Effector memory CD8-positive, alpha-beta T cell (primary cell): Measurements from ENCODE around the gene FKBP15.

ENCODE experiments used
- ATAC-seq: fragments of 150-1000 bp; cut with Tn5 transposase; replicated peaks from 2 replicates; pipeline ENCODE4 v1.10.0; 2021; ENCODE audit warnings: mild to moderate bottlenecking, moderate library complexity
- DNase-seq, 3 experiments: peaks; one replicate each; pipeline ENCODE4 v3.0.0; 2021
- H3K27ac Mint-ChIP-seq, 2 donors: one replicate each; pipeline ENCODE4 v1.8.0; 2022; ENCODE audit warnings: mild to moderate bottlenecking in 2 of 2, mixed read lengths in 2 of 2, moderate library complexity in 2 of 2
- H3K27me3 Mint-ChIP-seq, 2 donors: one replicate each; pipeline ENCODE4 v1.8.0; 2022; ENCODE audit warnings: mixed read lengths in 2 of 2
- H3K36me3 Mint-ChIP-seq: one replicate; pipeline ENCODE4 v1.8.0; 2022; ENCODE audit warnings: mild to moderate bottlenecking, moderate library complexity, mixed read lengths; ENCODE audit not compliant: insufficient read depth
- H3K4me1 Mint-ChIP-seq, 2 donors: one replicate each; pipeline ENCODE4 v1.8.0; 2022; ENCODE audit warnings: low read depth in 2 of 2, mixed read lengths in 2 of 2
- H3K4me3 Mint-ChIP-seq, 2 donors: one replicate each; pipeline ENCODE4 v1.8.0; 2022; ENCODE audit warnings: mild to moderate bottlenecking in 2 of 2, mixed read lengths in 2 of 2, moderate library complexity in 2 of 2
- H3K9me3 Mint-ChIP-seq, 2 donors: one replicate each; pipeline ENCODE4 v1.8.0; 2022; ENCODE audit warnings: mixed read lengths in 2 of 2

FKBP15 gene

DNA sequence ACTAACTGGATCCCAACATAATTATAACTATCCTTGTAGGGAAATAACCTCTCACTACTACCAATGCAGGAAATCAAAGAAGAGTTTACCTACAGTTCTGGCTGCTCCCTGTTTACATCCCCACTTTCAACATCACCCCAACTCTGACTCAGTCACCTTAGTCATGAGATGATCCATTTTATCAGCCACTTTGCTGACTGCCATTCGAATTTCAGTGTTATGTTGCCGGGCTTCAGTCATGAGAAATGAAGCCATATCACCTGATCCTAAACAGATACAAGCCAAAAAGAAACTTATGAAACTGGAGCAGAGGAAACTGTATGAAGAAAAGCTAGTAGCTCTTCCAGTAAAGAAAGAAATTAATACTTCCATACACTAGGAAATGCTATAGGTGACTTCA is 36.5 kb downstream of the FKBP15 start:
- ATAC-seq (no peak), DNase-seq (no peak)
- Mint-ChIP-seq H3K4me3 (no peak overlapping the region), H3K4me1 (no peaks in the 10 kb centered on the region), H3K27me3 (no peaks in the 10 kb centered on the region), H3K36me3 (peaks cover 60% of the 10 kb centered on the region), H3K27ac (no peak overlapping the region), H3K9me3 (no peaks in the 10 kb centered on the region)

DNA sequence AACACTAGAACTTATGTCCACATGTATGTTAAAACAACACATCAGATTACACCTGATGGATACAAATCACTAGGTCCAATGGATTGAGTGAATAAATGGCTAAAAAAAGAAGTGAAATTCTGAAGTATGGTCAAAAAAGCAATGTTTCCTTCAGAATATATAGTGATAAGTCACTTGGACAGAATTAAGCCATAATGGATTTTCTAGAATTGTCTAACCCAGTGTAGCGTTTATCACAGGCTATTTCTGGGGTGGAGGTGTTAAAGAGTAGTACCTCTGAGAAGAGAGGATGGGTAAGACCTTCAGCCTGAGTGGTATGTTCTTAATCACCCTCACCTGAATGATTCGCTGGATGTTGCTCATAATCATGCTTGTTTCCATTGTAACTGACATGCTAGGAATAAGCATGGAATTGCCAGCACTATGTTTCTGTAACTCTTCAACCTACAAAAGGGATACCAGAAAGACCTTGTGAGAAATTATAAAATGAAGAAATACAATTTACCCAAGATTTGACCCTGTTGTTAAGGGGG is 37.1 kb downstream of the FKBP15 start:
- H3K27me3 Mint-ChIP-seq, result no peaks in the 10 kb centered on the region
- no peak overlapping the region for H3K4me3 Mint-ChIP-seq
- no peak overlapping the region for H3K27ac Mint-ChIP-seq
- no peaks in the 10 kb centered on the region for H3K9me3 Mint-ChIP-seq
- ATAC-seq (no peak), DNase-seq (no peak)
- H3K36me3 Mint-ChIP-seq, result peaks cover 65% of the 10 kb centered on the region
- H3K4me1 Mint-ChIP-seq, result no peaks in the 10 kb centered on the region

DNA sequence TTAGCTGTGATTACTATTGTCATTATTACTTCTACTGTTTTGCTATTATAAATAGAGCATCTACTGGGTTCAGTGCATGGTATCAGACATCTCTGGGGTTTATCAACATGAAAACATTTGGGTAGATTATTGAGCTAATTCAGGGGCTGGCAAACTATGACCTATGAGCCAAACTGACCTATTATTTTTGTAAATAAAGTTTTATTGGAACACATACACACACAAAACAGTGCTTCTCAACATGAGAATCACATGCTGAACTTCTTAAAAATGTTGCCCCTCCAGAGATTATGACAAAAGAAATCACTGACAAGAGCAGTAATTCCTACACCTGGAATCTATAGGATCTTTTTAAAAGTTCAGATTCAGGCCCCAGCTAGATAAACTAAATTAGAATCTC is 39.9 kb downstream of the FKBP15 start:
- Mint-ChIP-seq H3K27me3 (no peaks in the 10 kb centered on the region), H3K9me3 (no peaks in the 10 kb centered on the region), H3K27ac (peak overlapping the region in 1 of 2 donors; percentile 11), H3K4me3 (no peak overlapping the region), H3K4me1 (no peaks in the 10 kb centered on the region), H3K36me3 (peaks cover 72% of the 10 kb centered on the region)
- ATAC-seq (no peak), DNase-seq (no peak)

DNA sequence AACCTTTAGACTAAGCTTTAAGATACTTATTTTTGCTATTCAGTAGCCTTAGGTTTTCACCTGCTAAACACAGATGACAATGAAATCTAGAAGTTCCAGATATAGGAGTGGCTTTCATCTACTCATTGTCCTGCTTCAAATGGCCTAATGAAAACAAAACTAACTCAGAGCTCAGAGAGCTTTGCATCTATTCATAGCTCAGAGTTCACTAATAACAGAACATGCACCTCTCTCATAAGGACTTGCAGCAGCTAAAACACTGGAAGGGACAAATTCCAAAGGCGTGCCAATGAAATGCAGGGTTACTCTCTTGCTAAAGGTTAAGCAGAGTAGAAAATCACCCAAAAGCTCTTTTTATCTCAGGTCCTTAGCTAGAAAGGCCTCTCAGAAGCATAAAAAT is 41.2 kb downstream of the FKBP15 start:
- Mint-ChIP-seq H3K36me3 (peaks cover 72% of the 10 kb centered on the region), H3K9me3 (no peaks in the 10 kb centered on the region), H3K27ac (no peak overlapping the region), H3K4me1 (no peaks in the 10 kb centered on the region), H3K4me3 (no peak overlapping the region), H3K27me3 (no peaks in the 10 kb centered on the region)
- DNase-seq (no peak), ATAC-seq (no peak)

DNA sequence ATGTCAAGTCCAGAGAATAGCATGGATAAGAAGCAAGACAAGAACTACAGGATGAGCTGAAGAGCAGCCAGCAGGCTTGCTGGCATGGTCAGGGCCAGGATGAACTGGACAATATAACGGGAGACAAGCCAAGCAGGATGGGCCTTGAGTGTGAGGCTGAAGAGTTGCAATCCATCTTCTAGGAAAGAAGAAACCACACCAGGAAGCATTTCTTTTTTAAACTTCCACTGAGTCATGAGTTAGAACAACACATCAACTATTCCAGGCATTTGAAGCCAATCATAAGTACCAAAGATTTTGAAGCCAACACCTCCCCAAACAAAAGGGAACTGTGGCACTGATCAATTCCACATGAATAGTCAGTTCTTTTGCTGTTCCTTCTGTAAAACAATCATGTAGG is 43.0 kb downstream of the FKBP15 start:
- DNase-seq, result no peak
- ATAC-seq, result no peak
- peak overlapping the region; percentile 15 to 36 for H3K27ac Mint-ChIP-seq
- no peaks in the 10 kb centered on the region for H3K27me3 Mint-ChIP-seq
- no peaks in the 10 kb centered on the region for H3K4me1 Mint-ChIP-seq
- H3K36me3 Mint-ChIP-seq, result peaks cover 78% of the 10 kb centered on the region
- no peaks in the 10 kb centered on the region for H3K9me3 Mint-ChIP-seq
- H3K4me3 Mint-ChIP-seq, result no peak overlapping the region

DNA sequence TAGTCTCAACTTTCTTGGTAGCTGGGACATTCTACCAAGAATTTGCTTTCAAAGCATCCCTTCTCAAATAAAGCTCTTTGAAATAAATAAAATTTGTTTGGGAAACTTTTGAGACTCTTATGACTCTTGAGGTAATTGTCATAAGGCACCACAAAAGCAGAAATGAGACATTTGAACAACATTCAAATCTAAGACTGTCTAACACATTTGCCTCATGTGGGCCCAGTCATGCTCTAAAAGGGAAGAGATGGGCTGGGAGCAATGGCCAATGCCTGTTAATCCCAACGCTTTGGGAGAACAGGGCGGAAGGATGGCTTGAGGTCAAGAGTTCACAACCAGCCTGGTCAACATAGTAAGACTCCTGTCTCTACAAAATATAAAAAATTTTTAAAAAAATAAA is 43.8 kb downstream of the FKBP15 start:
- ATAC-seq, result no peak
- H3K36me3 Mint-ChIP-seq, result peaks cover 79% of the 10 kb centered on the region

DNA sequence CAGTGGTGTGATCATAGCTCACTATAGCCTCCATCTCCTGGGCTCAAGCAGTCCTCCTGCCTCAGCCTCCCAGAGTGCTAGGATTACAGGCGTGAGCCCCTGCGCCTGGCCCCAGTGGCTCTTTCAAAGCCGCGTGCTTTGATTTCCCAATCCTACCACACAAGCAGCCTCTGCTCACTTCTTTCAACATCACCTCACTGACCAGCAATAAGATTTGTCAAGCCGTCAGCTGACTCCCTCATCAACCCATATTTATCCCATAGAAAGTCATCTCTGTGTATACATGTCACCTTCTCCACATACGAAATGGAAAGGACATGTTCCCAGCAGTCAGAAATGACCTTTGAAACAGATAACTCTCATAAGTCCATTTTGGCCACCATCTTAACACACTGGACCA is 44.3 kb downstream of the FKBP15 start:
- peaks cover 0 to 2% of the 10 kb centered on the region in 2 donors for H3K9me3 Mint-ChIP-seq
- H3K4me3 Mint-ChIP-seq, result no peak overlapping the region
- DNase-seq (no peak), ATAC-seq (no peak)
- H3K27ac Mint-ChIP-seq, result no peak overlapping the region
- H3K36me3 Mint-ChIP-seq, result peaks cover 76% of the 10 kb centered on the region
- H3K27me3 Mint-ChIP-seq, result no peaks in the 10 kb centered on the region
- no peaks in the 10 kb centered on the region for H3K4me1 Mint-ChIP-seq

More for the DNA sequence above, 43.8 kb downstream of the FKBP15 start:
- DNase-seq, result no peak
- Mint-ChIP-seq H3K9me3 (peaks cover 0 to 2% of the 10 kb centered on the region in 2 donors), H3K27ac (peak overlapping the region in 1 of 2 donors; percentile 15), H3K27me3 (no peaks in the 10 kb centered on the region), H3K4me3 (no peak overlapping the region), H3K4me1 (no peaks in the 10 kb centered on the region)

DNA sequence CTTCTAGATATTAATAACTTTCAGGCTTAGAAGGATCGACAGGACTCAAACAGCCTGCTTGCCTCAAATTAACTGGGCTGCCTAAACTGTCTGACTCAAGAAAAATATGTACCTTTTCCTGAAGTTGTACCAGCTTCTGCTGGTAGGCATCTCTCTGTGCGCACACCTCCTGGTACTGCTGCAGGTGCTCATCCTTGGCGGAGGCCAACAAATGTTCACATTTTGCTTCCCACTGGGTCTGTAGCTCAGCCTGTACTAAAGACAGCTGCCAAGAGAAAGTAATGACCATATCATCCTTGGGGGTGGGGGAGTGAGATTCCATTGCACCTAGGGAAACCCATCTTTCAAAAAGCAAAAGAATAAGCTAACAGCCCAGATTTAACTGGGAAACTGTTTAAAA is 47.7 kb downstream of the FKBP15 start:
- no peak overlapping the region for H3K4me3 Mint-ChIP-seq
- H3K4me1 Mint-ChIP-seq, result no peaks in the 10 kb centered on the region
- peaks cover 86% of the 10 kb centered on the region for H3K36me3 Mint-ChIP-seq
- ATAC-seq, result no peak
- peaks cover 0 to 2% of the 10 kb centered on the region in 2 donors for H3K9me3 Mint-ChIP-seq
- no peaks in the 10 kb centered on the region for H3K27me3 Mint-ChIP-seq
- H3K27ac Mint-ChIP-seq, result no peak overlapping the region
- DNase-seq, result no peak

DNA sequence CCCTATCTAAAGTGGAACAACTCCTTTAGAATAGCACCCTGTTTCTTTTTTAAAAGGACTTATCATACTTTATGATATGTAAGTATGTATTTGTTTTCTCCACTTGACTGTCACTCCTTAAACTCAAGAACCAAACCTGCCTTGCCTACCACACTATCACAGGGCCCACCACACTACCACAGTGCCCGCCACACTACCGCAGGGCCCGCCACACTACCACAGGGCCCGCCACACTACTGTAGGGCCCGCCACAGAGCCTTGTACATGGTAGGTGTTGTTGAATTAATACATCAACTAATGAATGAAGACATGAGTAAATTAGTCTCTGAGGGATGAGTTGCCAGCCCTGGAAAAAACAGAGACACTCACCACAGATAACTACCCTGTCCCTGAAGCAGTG is 52.3 kb downstream of the FKBP15 start:
- Mint-ChIP-seq H3K27me3 (no peaks in the 10 kb centered on the region), H3K9me3 (peaks cover 0 to 2% of the 10 kb centered on the region in 2 donors), H3K36me3 (peaks cover 75% of the 10 kb centered on the region), H3K27ac (peak overlapping the region in 1 of 2 donors; percentile 28), H3K4me1 (no peaks in the 10 kb centered on the region), H3K4me3 (no peak overlapping the region)
- DNase-seq, result no peak
- ATAC-seq, result no peak

DNA sequence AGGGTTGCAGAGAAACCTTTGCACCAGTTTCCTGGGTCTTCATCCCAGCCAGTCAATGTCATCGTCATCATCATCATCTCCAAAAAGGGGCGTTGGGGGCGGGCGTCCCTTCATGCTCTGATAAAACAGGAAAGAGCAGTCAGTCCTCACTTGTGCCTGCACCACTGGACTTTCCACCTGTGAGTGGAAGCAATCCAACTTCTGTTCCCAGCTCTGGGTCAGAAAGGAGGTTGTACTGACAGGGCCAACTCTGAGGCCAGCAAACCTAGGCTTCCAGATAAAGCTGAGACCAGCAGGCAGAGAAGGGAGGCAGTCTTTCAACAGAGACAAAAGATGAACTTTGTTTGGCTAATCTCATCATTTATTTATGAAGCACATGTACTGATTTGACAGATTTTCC is 55.0 kb downstream of the FKBP15 start:
- H3K27me3 Mint-ChIP-seq, result no peaks in the 10 kb centered on the region
- peaks cover 75% of the 10 kb centered on the region for H3K36me3 Mint-ChIP-seq
- no peak overlapping the region for H3K27ac Mint-ChIP-seq
- no peak for DNase-seq
- H3K4me1 Mint-ChIP-seq, result no peaks in the 10 kb centered on the region
- H3K4me3 Mint-ChIP-seq, result no peak overlapping the region
- H3K9me3 Mint-ChIP-seq, result no peaks in the 10 kb centered on the region
- no peak for ATAC-seq

DNA sequence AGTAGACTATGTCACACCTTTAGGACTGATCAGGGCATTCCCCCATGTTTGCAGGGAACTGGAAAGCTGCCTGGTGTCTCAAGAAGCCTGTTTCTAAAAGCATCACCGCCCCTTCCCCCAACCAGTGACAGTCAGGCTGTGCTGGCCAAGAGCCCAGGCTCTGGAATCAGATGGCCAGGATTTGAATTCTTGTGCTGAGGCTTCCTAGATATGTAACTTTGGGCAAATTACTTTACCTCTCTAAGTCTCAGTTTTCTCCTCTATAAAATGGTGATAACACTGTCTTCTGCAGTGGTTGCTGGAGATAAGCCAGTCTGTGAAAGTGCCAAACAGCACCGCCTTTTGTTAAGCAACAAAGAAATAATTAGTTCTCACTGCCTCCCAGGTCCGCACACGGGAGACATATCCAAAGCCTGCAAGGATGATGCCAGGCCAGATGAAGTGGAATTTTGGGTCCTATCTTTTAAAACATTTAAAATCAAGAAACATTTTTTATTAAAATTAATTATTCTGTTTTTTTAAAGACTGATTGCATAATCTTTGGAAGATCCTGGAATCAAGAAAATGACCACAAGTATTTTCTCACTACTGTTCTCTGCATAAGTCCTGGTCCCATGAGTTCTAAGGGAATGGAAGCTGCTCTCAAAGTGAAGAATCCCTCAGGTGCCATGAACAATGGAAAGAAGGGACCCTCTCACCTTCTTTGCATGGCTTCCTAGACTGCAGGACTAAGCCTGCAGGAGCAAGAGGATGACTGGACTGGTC is 56.4 kb downstream of the FKBP15 start:
- Mint-ChIP-seq H3K36me3 (peaks cover 65% of the 10 kb centered on the region), H3K27ac (no peak overlapping the region), H3K9me3 (no peaks in the 10 kb centered on the region), H3K4me3 (no peak overlapping the region), H3K27me3 (no peaks in the 10 kb centered on the region), H3K4me1 (peaks cover 0 to 2% of the 10 kb centered on the region in 2 donors)
- ATAC-seq (no peak), DNase-seq (no peak)

DNA sequence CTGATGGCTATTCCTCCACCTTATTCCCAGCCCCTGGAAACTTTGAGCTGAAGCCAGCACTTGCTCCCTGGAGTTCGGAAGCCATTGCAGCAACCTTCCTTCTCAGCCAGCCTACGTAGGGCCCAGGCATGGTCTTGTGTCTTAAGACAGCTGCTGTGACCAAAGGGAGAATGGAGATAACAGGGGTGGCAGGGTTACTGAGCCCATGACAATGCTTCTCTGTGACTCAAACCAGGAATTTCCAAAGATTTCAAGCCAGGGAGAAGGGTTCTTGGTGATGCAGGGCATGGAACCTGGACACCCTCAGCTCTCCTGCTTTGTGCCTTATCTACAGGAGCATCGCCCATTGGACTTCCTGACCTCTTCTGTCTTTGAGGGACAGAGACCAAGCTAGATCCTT is 58.1 kb downstream of the FKBP15 start:
- peaks cover 52% of the 10 kb centered on the region for H3K36me3 Mint-ChIP-seq
- ATAC-seq (no peak), DNase-seq (no peak)
- peaks cover 0 to 2% of the 10 kb centered on the region in 2 donors for H3K4me1 Mint-ChIP-seq
- no peak overlapping the region for H3K4me3 Mint-ChIP-seq
- H3K9me3 Mint-ChIP-seq, result no peaks in the 10 kb centered on the region
- H3K27me3 Mint-ChIP-seq, result no peaks in the 10 kb centered on the region
- peak overlapping the region in 1 of 2 donors; percentile 52 for H3K27ac Mint-ChIP-seq

DNA sequence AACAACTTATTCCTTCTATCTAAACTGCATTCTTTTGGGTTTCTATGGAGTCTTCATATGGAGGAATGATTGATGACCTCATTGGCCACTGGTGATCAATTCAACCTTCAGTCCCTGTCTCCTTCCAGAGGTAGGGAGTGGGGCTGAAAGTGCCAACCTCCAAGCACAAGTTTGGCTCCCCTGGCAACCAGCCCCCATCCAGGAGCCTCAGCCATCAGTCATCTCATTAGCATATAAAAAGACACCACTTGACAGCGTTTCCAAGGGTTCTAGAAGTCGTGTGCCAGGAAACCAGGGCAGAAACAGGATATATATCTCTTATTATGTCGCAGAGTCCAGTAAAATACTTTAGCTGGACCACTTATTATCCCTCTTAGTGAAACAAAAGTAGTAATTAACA is 60.5 kb downstream of the FKBP15 start:
- ATAC-seq (no peak), DNase-seq (no peak)
- no peak overlapping the region for H3K4me3 Mint-ChIP-seq
- peaks cover 14 to 15% of the 10 kb centered on the region in 2 donors for H3K4me1 Mint-ChIP-seq
- peaks cover 31% of the 10 kb centered on the region for H3K36me3 Mint-ChIP-seq
- H3K9me3 Mint-ChIP-seq, result no peaks in the 10 kb centered on the region
- no peaks in the 10 kb centered on the region for H3K27me3 Mint-ChIP-seq
- no peak overlapping the region for H3K27ac Mint-ChIP-seq

DNA sequence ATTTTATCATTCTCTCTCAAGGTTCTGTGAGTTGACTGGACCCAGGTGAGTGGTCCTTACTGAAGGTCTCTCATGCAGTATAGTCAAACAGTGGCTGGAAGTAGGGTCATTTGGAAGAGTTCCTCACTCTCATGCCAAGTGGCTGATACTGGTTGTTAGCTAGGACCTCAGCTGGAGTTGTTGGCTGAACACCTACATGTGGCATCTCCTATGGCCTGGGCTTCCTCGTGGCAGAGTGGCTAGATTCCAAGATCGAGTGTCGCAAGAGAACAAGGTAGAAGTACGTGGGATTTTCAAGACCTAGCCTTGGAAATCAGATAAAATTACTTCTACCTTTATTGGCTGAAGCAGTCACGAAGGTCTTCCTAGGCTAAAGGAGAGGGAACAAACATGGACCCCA is 62.6 kb downstream of the FKBP15 start:
- DNase-seq (no peak), ATAC-seq (no peak)
- H3K4me3 Mint-ChIP-seq, result no peak overlapping the region
- H3K9me3 Mint-ChIP-seq, result no peaks in the 10 kb centered on the region
- peaks cover 15% of the 10 kb centered on the region in 2 donors for H3K4me1 Mint-ChIP-seq
- H3K27me3 Mint-ChIP-seq, result no peaks in the 10 kb centered on the region
- H3K27ac Mint-ChIP-seq, result no peak overlapping the region
- peaks cover 25% of the 10 kb centered on the region for H3K36me3 Mint-ChIP-seq
